Measurements from ENCODE around the gene LIPA.

GRCh38 chr10:89273680-89274079, 22.1 kb upstream of the LIPA start:
- TF ChIP-seq EZH2 (IDR thresholded peaks at IDR 0.05; ENCODE audit: low read length): no peak
- TF ChIP-seq, protein P1, sequence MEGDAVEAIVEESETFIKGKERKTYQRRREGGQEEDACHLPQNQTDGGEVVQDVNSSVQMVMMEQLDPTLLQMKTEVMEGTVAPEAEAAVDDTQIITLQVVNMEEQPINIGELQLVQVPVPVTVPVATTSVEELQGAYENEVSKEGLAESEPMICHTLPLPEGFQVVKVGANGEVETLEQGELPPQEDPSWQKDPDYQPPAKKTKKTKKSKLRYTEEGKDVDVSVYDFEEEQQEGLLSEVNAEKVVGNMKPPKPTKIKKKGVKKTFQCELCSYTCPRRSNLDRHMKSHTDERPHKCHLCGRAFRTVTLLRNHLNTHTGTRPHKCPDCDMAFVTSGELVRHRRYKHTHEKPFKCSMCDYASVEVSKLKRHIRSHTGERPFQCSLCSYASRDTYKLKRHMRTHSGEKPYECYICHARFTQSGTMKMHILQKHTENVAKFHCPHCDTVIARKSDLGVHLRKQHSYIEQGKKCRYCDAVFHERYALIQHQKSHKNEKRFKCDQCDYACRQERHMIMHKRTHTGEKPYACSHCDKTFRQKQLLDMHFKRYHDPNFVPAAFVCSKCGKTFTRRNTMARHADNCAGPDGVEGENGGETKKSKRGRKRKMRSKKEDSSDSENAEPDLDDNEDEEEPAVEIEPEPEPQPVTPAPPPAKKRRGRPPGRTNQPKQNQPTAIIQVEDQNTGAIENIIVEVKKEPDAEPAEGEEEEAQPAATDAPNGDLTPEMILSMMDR (optimal IDR thresholded peaks at IDR 0.05 in 1 of 3, IDR thresholded peaks at IDR 0.05 in 1 of 3, conservative IDR thresholded peaks at IDR 0.05 in 1 of 3; ENCODE audit: extremely low read depth in 1 of 3, insufficient read depth in 2 of 3, low read length in 3 of 3): no peak
